Uterus (tissue), 4 donors: ENCODE data around the gene F5. TPM values are rescaled to one million over a fixed set of nuclear protein-coding genes. Genes with fewer than 3 reads are reported as not detected.

Source experiments
- DNase-seq, 2 donors: peaks; one replicate each; pipeline ENCODE4 v3.0.0-alpha.2; 2019 to 2020
- H3K27ac ChIP-seq, 2 donors: fragments of 200-600 bp; sonication (generic); 1 replicate in 1 of 2; 2 replicates in 1 of 2; pipeline ENCODE4 v1.5.1; 2016 to 2018
- H3K27me3 ChIP-seq, 2 donors: fragments of 200-600 bp; sonication (generic); one replicate each; pipeline ENCODE4 v1.5.1; 2018 to 2019; ENCODE audit warnings: control low read depth in 1 of 2
- H3K36me3 ChIP-seq, 2 donors: fragments of 200-600 bp; sonication (generic); one replicate each; pipeline ENCODE4 v1.5.1; 2019; ENCODE audit warnings: control low read depth in 1 of 2
- H3K4me1 ChIP-seq, 2 donors: fragments of 200-600 bp; sonication (generic); one replicate each; pipeline ENCODE4 v1.5.1; 2018 to 2019; ENCODE audit warnings: control low read depth in 1 of 2
- H3K4me3 ChIP-seq, 2 donors: fragments of 200-600 bp; sonication (generic); 1 replicate in 1 of 2; 2 replicates in 1 of 2; pipeline ENCODE4 v1.5.1; 2018 to 2019; ENCODE audit warnings: mild to moderate bottlenecking in 1 of 2
- H3K9me3 ChIP-seq, 2 donors: fragments of 200-600 bp; sonication (generic); one replicate each; pipeline ENCODE4 v1.5.1; 2019; ENCODE audit warnings: control low read depth in 1 of 2
- CTCF ChIP-seq, 4 experiments: fragments of 200-600 bp in 2 of 4; fragments of 450-650 bp in 2 of 4; sonication (generic) in 2 of 4; IDR thresholded peaks; one replicate each; pipeline ENCODE4 v1.5.1; 2016 to 2019; ENCODE audit warnings: antibody characterized with exemption in 4 of 4, mild to moderate bottlenecking in 2 of 4, moderate library complexity in 1 of 4
- POLR2A ChIP-seq, 2 donors: fragments of 450-650 bp; IDR thresholded peaks; one replicate each; pipeline ENCODE4 v1.6.1; 2016; ENCODE audit warnings: antibody characterized with exemption in 2 of 2, mild to moderate bottlenecking in 1 of 2, moderate library complexity in 1 of 2
- intact Hi-C: fragments of 100-400 bp; cut with DNase I; formaldehyde crosslinking; loops from one replicate; pipeline ENCODE4 v1.15.1; 2023; ENCODE audit warnings: low total_unique reads
- total RNA-seq, 4 donors: library from RNA; depleted of rRNA in 3 of 4; stranded (reverse); fragments of >200 nt in 3 of 4; gene quantifications; one replicate each; pipeline versions ENCODE4 v1.1.0 to v1.2.4, GENCODE V29; 2014 to 2023
- donor health status: DM: yes; HTN: yes; CAD: no.

The F5 gene
- 1 to 10 TPM in 1 of 4 donors, under 1 TPM in 2, not detected in 1; under 0.01 to 1.3 (median 0.43) TPM for total RNA-seq

DNA sequence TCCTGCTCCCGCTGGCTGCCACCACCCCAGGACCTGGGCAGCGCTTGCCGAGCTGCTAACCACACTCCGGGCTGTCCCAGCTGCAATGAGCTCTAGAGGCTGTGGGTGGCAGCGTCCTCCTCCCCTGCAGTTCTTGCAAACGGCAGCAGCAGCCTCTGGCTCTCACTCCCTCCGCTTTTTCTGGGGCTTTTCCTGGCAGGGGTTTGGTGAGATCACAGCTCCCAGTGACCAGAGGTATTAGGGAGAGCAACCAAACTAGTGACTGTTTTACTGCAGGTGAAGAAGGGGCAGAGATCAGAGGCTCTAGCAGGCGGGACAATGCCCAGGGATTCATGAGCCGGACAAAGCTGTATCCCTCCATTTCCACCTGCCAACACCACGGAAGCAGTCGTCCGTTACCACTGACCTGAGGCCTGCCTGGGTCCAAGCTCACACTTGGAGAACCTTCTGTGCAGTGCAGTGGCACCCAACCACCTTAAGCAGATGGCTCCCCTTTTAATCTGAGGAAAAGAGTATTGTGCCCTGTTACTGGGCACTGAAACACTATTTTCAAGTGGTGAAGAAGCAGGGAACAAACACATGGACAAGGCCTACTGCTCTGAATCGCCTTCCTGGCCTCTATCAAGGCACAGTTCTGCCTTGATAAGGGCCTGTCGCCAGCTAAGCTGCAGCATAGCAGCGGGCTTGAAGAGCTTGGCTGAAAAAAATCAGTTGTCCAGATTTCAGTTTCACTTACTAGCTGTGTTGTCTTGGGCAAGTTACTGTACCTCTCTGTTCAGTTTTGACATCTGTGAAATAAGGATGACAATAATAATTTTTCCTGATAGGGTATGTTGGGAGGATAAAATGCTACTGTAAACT lies at the start of gene F5:
Gene F5, minus strand, starts transcription at position 87 of the 861 bp plus-strand sequence. CDS start 95 bp downstream, outside the sequence.
- H3K4me3 ChIP-seq: no peak within 1 kb of the TSS
- intact Hi-C loops: no loop called here
- H3K4me1 ChIP-seq: no peaks in the 10 kb centered on the region
- DNase-seq: peak; percentile 22 to 41
- TF ChIP-seq CTCF (IDR thresholded peaks at IDR 0.05) (peak in 3 of 4 experiments; percentile 32 to 45 (median 44)), POLR2A (IDR thresholded peaks at IDR 0.05) (no peak)
- no peaks in the 10 kb centered on the region for H3K36me3 ChIP-seq
- no peak within 1 kb of the TSS for H3K27ac ChIP-seq
- H3K27me3 ChIP-seq: no peaks in the 10 kb centered on the region
- no peaks in the 10 kb centered on the region for H3K9me3 ChIP-seq

GRCh38 chr1:169634877-169635276 lies 48.6 kb upstream of the F5 start:
- Histone ChIP-seq H3K9me3 (peaks cover 0 to 15% of the 10 kb centered on the region in 2 donors), H3K27me3 (no peaks in the 10 kb centered on the region), H3K4me3 (no peak overlapping the region), H3K36me3 (no peaks in the 10 kb centered on the region), H3K4me1 (no peaks in the 10 kb centered on the region), H3K27ac (no peak overlapping the region)
- TF ChIP-seq POLR2A (IDR thresholded peaks at IDR 0.05) (no peak), CTCF (IDR thresholded peaks at IDR 0.05) (no peak)
- intact Hi-C loops: no loop called here
- DNase-seq: no peak

GRCh38 chr1:169634145-169634544 lies 47.9 kb upstream of the F5 start:
- intact Hi-C loops: no loop called here
- Histone ChIP-seq H3K4me1 (no peaks in the 10 kb centered on the region), H3K27me3 (no peaks in the 10 kb centered on the region)

GRCh38 chr1:169631249-169631648 lies 45.0 kb upstream of the F5 start:
- no peak overlapping the region for H3K27ac ChIP-seq
- H3K4me3 ChIP-seq: no peak overlapping the region
- peaks cover 0 to 12% of the 10 kb centered on the region in 2 donors for H3K9me3 ChIP-seq
- TF ChIP-seq POLR2A (IDR thresholded peaks at IDR 0.05): no peak
- TF ChIP-seq CTCF (IDR thresholded peaks at IDR 0.05): no peak
- no peaks in the 10 kb centered on the region for H3K36me3 ChIP-seq
- DNase-seq: no peak
- intact Hi-C loops: no loop called here
- H3K4me1 ChIP-seq: no peaks in the 10 kb centered on the region
- H3K27me3 ChIP-seq: no peaks in the 10 kb centered on the region

More at GRCh38 chr1:169634145-169634544, 47.9 kb upstream of the F5 start:
- TF ChIP-seq POLR2A (IDR thresholded peaks at IDR 0.05): no peak
- no peak for TF ChIP-seq CTCF (IDR thresholded peaks at IDR 0.05)
- Histone ChIP-seq H3K9me3 (peaks cover 0 to 15% of the 10 kb centered on the region in 2 donors), H3K36me3 (no peaks in the 10 kb centered on the region), H3K4me3 (no peak overlapping the region), H3K27ac (no peak overlapping the region)
- DNase-seq: no peak

GRCh38 chr1:169630006-169630405 lies 43.7 kb upstream of the F5 start, which contains the start of gene SELP:
TSS of gene SELP (minus strand) at chr1:169630124. CDS start at chr1:169630074, 50 bp downstream.
- intact Hi-C loops: no loop called here
- no peak within 1 kb of the TSS for H3K4me3 ChIP-seq
- TF ChIP-seq CTCF (IDR thresholded peaks at IDR 0.05) (no peak), POLR2A (IDR thresholded peaks at IDR 0.05) (no peak)
- H3K27me3 ChIP-seq: no peaks in the 10 kb centered on the region
- H3K36me3 ChIP-seq: no peaks in the 10 kb centered on the region
- no peak for DNase-seq
- peak within 1 kb of the TSS in 1 of 2 donors; percentile 57 for H3K27ac ChIP-seq
- no peaks in the 10 kb centered on the region for H3K4me1 ChIP-seq
- peaks cover 0 to 8% of the 10 kb centered on the region in 2 donors for H3K9me3 ChIP-seq
